Motor neuron (in vitro differentiated cells): ENCODE results near the gene RIN3. TPM values are rescaled to one million over a fixed set of nuclear protein-coding genes. Genes with fewer than 3 reads are reported as not detected.

Source experiments
- ATAC-seq, 8 experiments: fragments of 200-7000 bp; cut with Tn5 transposase; replicated peaks in 6 of 8; 2 replicates each; pipeline ENCODE4 v1.8.0; 2021; ENCODE audit warnings: mild to moderate bottlenecking in 8 of 8, moderate library complexity in 8 of 8
- H3K27ac ChIP-seq, 2 donors: fragments of 250-450 bp; sonication (Bioruptor Pico); 2 replicates each; pipeline ENCODE4 v1.9.0; 2021; ENCODE audit warnings: antibody characterized with exemption in 2 of 2, mild to moderate bottlenecking in 2 of 2, moderate library complexity in 1 of 2
- H3K4me1 ChIP-seq, 2 donors: fragments of 250-450 bp; sonication (Bioruptor Pico); replicated peaks in 1 of 2; 2 replicates each; pipeline ENCODE4 v1.6.1; 2021; ENCODE audit warnings: antibody characterized with exemption in 2 of 2, mild to moderate bottlenecking in 2 of 2, moderate library complexity in 1 of 2
- H3K4me3 ChIP-seq, 5 donors: fragments of 250-450 bp; sonication (Bioruptor Pico); 2 replicates each; pipeline ENCODE4 v1.9.0; 2021; ENCODE audit warnings: antibody characterized with exemption in 5 of 5, mild to moderate bottlenecking in 5 of 5, moderate library complexity in 4 of 5
- WGBS, 10 experiments: fragments of 450-650 bp; shearing (Covaris generic); methylation state at CpG; one replicate each; pipeline ENCODE4 v1.0.0; 2022; 5-methylcytosine and 5-hydroxymethylcytosine counted together
- in situ Hi-C, 9 experiments: fragments of 400-800 bp; cut with MboI; loops; one replicate each; pipeline ENCODE4 v1.15.0; 2021; ENCODE audit warnings: low sequenced_read_pairs in 9 of 9, low pct_unique_long_range_greater_than_20kb in 2 of 9; ENCODE audit not compliant: unreplicated experiment in 9 of 9
- total RNA-seq, 8 experiments: library from RNA; unstranded; fragments of 300-600 nt; gene quantifications; 2 replicates each; pipeline versions ENCODE4 v1.2.3 to v1.2.4, GENCODE V29; 2022

RIN3 gene
- total RNA-seq, 8 experiments from 2014 or later = 0.21 to 23.9 (median 2.3) TPM

GRCh38 chr14:92586963-92587699 lies 73.5 kb downstream of the RIN3 start:
- no peaks in the 10 kb centered on the region for H3K4me1 ChIP-seq
- ATAC-seq = no peak
- no peak overlapping the region for H3K4me3 ChIP-seq
- in situ Hi-C loops = no loop called here
- WGBS, 10 experiments = 80 to 100% (median 92%) methylated on average over 1 to 6 of the region's 7 CpGs; no CpG with 5 or more reads in 3 of the 10 experiments
- no peak overlapping the region for H3K27ac ChIP-seq

- no peak for ATAC-seq
- no peak overlapping the region for H3K27ac ChIP-seq
- in situ Hi-C loops = no loop called here
- H3K4me1 ChIP-seq = no peaks in the 10 kb centered on the region
- WGBS, 10 experiments = 83 to 100% (median 95%) methylated on average over 1 to 2 of the region's 2 CpGs; no CpG with 5 or more reads in 4 of the 10 experiments
- H3K4me3 ChIP-seq = no peak overlapping the region
Measured at GRCh38 chr14:92587700-92588085, 74.1 kb downstream of the RIN3 start.

GRCh38 chr14:92589213-92589852 lies 75.8 kb downstream of the RIN3 start:
- Histone ChIP-seq H3K4me3 (no peak overlapping the region), H3K27ac (no peak overlapping the region), H3K4me1 (no peaks in the 10 kb centered on the region)
- 67 to 100% (median 89%) methylated on average over 1 to 5 of the region's 5 CpGs for WGBS, 10 experiments
- peak in 1 of 8 experiments; percentile 49 for ATAC-seq
- in situ Hi-C loops = no loop called here

GRCh38 chr14:92590176-92590575 lies 76.6 kb downstream of the RIN3 start:
- in situ Hi-C loops = no loop called here
- ATAC-seq = peak in 2 of 8 experiments; percentile 13 to 56
- WGBS, 10 experiments = 74 to 100% (median 88%) methylated on average over 2 of the region's 2 CpGs; no CpG with 5 or more reads in 6 of the 10 experiments
- Histone ChIP-seq H3K4me1 (no peaks in the 10 kb centered on the region), H3K4me3 (no peak overlapping the region), H3K27ac (no peak overlapping the region)

GRCh38 chr14:92590941-92591340 lies 77.4 kb downstream of the RIN3 start:
- Histone ChIP-seq H3K4me3 (no peak overlapping the region), H3K4me1 (no peaks in the 10 kb centered on the region), H3K27ac (no peak overlapping the region)
- no peak for ATAC-seq
- in situ Hi-C loops = no loop called here
- 0 to 32% (median 18%) methylated on average over 2 of the region's 2 CpGs; no CpG with 5 or more reads in 1 of the 10 experiments for whole genome bisulfite sequencing, 10 experiments

GRCh38 chr14:92591346-92591745 lies 77.8 kb downstream of the RIN3 start:
- in situ Hi-C loops = no loop called here
- Histone ChIP-seq H3K4me3 (no peak overlapping the region), H3K4me1 (no peaks in the 10 kb centered on the region), H3K27ac (no peak overlapping the region)
- ATAC-seq = no peak

GRCh38 chr14:92595267-92595666 lies 81.7 kb downstream of the RIN3 start:
- no peak overlapping the region for H3K4me3 ChIP-seq
- 67 to 100% (median 84%) methylated on average over 1 to 3 of the region's 3 CpGs; no CpG with 5 or more reads in 6 of the 10 experiments for WGBS, 10 experiments
- no peak for ATAC-seq
- in situ Hi-C loops = no loop called here
- H3K27ac ChIP-seq = no peak overlapping the region
- H3K4me1 ChIP-seq = no peaks in the 10 kb centered on the region

- Histone ChIP-seq H3K4me3 (no peak overlapping the region), H3K4me1 (no peaks in the 10 kb centered on the region), H3K27ac (no peak overlapping the region)
- 59 to 100% (median 79%) methylated on average over 1 to 7 of the region's 9 CpGs; no CpG with 5 or more reads in 1 of the 10 experiments for WGBS, 10 experiments
- ATAC-seq = no peak
- in situ Hi-C loops = no loop called here
Measured at GRCh38 chr14:92596331-92596907, 82.8 kb downstream of the RIN3 start.

GRCh38 chr14:92597906-92598905 lies 84.6 kb downstream of the RIN3 start:
- ATAC-seq = no peak
- 53 to 100% (median 69%) methylated on average over 1 to 4 of the region's 4 CpGs; no CpG with 5 or more reads in 4 of the 10 experiments for WGBS, 10 experiments

GRCh38 chr14:92599811-92600210 lies 86.2 kb downstream of the RIN3 start:
- peak in 2 of 8 experiments; percentile 10 to 37 for ATAC-seq
- in situ Hi-C loops = no loop called here
- 60 to 100% (median 88%) methylated on average over 1 to 3 of the region's 3 CpGs; no CpG with 5 or more reads in 5 of the 10 experiments for WGBS, 10 experiments

More at GRCh38 chr14:92597906-92598905, 84.6 kb downstream of the RIN3 start:
- in situ Hi-C loops = no loop called here
- H3K27ac ChIP-seq = no peak overlapping the region
- H3K4me1 ChIP-seq = peaks cover 0 to under 1% of the 10 kb centered on the region in 2 donors
- no peak overlapping the region for H3K4me3 ChIP-seq

GRCh38 chr14:92600318-92601053 lies 86.9 kb downstream of the RIN3 start:
- H3K4me1 ChIP-seq = peaks cover 0 to 8% of the 10 kb centered on the region in 2 donors
- in situ Hi-C loops = no loop called here
- H3K27ac ChIP-seq = no peak overlapping the region
- peak in 3 of 8 experiments; percentile 33 to 84 (median 77) for ATAC-seq
- WGBS, 10 experiments = 75 to 100% (median 90%) methylated on average over 1 to 7 of the region's 15 CpGs; no CpG with 5 or more reads in 4 of the 10 experiments
- no peak overlapping the region for H3K4me3 ChIP-seq

More at GRCh38 chr14:92599811-92600210, 86.2 kb downstream of the RIN3 start:
- no peak overlapping the region for H3K4me3 ChIP-seq
- H3K4me1 ChIP-seq = peaks cover 0 to 8% of the 10 kb centered on the region in 2 donors
- H3K27ac ChIP-seq = no peak overlapping the region
